Neural progenitor cell (in vitro differentiated cells): ENCODE measurements around the gene MITF.

Source experiments
- CTCF ChIP-seq: fragments of 200-600 bp; sonication (generic); IDR thresholded peaks from 2 replicates; pipeline ENCODE4 v1.5.1; 2017; ENCODE audit warnings: antibody characterized with exemption, mild to moderate bottlenecking
- EZH2 ChIP-seq: fragments of 200-600 bp; sonication (generic); IDR thresholded peaks from 2 replicates; pipeline ENCODE4 v1.6.1; 2017; ENCODE audit warnings: antibody characterized with exemption, mild to moderate bottlenecking, moderate library complexity

GRCh38 chr3:69986419-69986818, 247.2 kb downstream of the MITF start:
- TF ChIP-seq CTCF (no peak), EZH2 (no peak)
